Stimulated activated CD4-positive, alpha-beta T cell treated with anti-CD3 and anti-CD28 coated beads, Interleukin-1b, Interleukin-23, amount 100 ng/mL, for 4 hours (primary cell): ENCODE results near the gene GSE1.

Source experiments
- DNase-seq, 2 donors: peaks; one replicate each; pipeline ENCODE4 v3.0.0-alpha.2; 2020; ENCODE audit warnings: low read depth in 2 of 2

The GSE1 gene

DNA sequence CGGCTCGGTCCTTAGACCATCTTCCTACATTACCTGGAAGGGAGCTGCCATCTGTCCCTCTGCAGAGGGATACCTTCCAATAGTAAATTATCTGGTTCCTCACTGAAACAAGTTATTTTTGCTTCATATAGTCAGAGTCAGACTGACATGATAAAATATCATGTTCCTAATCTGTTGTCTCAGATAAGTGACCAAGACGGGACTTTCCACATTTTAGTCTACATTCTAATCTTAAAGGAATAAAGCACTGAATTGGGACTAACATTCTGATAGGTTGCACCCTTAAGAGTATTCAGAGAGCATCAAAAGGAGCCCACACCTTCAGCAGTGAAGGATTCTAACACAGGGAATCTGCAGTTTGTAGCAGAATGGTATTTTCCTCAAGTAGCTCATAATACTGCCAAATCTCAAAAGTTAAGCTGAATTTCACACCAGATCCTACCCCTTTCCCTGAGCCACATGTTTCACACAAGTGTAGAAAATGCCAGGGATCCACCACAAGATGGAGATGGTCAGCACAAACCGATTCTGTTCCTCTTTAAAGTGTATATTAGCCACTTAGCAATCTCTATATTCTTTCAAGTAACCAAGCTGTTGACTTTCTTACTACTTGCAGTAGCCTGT lies 62.2 kb downstream of the GSE1 start:
- DNase-seq = no peak

DNA sequence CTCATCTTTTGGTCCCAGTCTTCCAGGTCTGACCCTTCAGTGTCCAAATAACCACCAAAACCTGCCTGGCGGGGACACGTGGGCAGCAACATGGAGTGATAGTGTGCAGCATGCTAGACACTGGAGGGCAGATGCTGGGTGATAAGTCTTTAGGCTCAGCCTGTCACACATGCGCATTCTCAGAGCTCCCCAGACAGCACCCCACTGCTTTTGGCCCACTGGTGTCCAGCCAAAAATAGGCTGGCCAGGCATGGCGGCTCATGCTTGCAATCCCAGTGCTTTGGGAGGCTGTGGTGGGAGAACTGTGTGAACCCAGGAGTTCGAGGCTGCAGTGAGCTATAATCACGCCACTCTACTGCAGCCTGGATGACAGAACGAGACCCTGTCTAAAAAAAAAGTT lies 63.3 kb downstream of the GSE1 start:
- DNase-seq = no peak

- no peak for DNase-seq
These were observed 64.4 kb downstream of the GSE1 start for GRCh38 chr16:85677383-85677967.

- no peak for DNase-seq
These were observed 64.9 kb downstream of the GSE1 start for GRCh38 chr16:85678016-85678415.

DNA sequence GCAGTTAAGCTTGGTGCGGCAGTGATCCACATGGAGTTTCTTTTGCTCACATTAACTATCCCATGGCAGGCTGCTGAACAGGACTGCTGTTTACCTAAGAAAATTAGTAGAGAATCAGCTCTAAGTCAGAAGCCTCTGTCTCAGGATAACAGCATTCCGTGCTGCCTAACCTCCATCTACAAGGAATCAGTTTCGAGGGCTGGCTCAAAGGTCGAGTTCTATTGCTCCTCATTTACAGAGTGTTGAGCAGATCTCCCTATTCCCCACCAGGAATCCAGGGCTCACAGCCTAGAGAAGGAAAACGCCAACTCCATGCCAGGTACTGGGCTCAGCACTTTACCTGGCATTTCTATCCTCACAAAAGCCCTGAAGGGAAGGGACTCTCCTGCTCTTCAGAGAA lies 65.7 kb downstream of the GSE1 start:
- no peak for DNase-seq

DNA sequence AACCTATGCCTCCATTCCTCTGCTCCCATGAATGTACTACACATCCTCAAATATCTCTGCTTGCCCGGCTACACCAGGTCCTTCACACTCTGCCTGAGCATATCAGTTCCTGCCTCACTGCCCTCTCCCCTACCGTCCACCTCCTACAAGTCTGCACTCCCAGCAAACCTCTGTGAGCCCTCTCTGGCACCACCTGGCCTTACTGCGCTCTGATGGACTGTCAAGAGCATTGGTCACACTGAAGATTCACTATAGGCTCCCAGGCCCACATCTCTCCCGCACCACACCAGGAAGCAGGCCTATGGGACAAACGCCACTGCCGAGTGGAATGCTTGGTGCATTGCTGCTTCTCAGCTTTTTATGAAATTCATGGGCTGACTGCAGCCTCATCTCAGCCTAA lies 66.7 kb downstream of the GSE1 start:
- no peak for DNase-seq

- DNase-seq = no peak
These were observed 67.3 kb downstream of the GSE1 start for GRCh38 chr16:85680352-85680944.

DNA sequence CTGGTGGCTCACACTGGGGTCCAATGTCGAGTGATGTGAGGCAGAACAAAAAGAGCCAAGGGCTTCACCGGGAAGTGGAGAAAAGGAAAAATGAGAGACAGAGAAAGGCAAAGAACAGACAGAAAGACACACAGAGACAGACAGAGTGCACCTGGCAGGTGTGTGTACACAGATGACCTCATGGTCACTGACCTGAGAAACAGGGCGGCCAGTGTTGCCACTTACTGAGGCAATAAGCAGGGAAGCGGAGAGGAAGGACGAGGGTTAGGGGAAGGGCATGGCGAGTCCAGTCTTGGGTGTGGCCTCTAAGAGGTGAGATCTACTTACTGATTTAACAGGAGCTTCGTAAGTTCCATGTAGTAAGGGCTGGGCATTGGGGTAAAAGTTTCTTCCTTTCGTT lies 68.1 kb downstream of the GSE1 start:
- no peak for DNase-seq

- no peak for DNase-seq
These were observed 69.4 kb downstream of the GSE1 start for GRCh38 chr16:85682516-85682915.

GRCh38 chr16:85683363-85683762 lies 70.2 kb downstream of the GSE1 start:
- DNase-seq = no peak

GRCh38 chr16:85685251-85685650 lies 72.1 kb downstream of the GSE1 start:
- no peak for DNase-seq

- DNase-seq = no peak
These were observed 73.9 kb downstream of the GSE1 start for GRCh38 chr16:85686912-85687591.

DNA sequence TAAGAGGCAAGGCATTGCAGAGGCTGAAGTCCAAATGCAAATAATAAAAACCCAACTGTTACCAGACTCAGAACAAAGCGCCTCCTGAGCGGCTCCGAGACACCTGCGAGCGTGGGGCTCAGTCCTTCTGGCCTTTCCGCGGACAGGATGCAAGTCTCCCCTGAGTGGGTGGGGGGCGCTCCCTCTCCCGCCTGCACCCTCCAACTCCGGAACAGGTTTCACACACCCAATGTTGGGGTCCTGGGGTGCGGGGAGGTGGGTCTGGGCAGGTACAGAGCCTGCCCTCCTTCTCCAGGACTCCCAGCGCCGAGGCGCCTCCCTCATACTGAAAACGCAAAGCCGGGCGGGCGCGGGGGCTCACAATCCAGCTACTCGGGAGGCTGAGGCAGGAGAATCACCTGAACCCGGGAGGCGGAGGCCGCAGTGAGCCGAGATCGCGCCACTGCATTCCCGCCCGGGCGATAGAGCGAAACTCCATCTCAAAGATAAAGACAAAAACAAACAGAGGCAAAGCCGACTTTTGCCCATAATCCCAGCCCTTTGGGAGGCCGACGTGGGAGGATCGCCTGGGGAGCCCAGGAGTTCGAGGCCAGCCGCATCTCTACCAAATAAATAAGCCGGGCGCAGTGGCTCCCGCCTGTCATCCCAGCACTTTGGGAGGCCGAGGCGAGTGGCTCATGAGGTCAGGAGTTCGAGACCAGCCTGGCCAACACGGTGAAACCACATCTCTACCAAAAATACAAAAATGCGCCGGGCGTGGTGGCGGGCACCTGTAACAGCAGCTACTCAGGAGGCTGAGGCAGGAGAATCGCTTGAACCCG lies 74.7 kb downstream of the GSE1 start:
- no peak for DNase-seq

GRCh38 chr16:85688586-85689284 lies 75.6 kb downstream of the GSE1 start, which contains the start of gene GINS2:
Gene GINS2 (minus strand): TSS chr16:85688954. CDS start chr16:85688898, 56 bp downstream.
- DNase-seq = peak; percentile 79 to 89

GRCh38 chr16:85689285-85689949 lies 76.3 kb downstream of the GSE1 start:
- DNase-seq = no peak

DNA sequence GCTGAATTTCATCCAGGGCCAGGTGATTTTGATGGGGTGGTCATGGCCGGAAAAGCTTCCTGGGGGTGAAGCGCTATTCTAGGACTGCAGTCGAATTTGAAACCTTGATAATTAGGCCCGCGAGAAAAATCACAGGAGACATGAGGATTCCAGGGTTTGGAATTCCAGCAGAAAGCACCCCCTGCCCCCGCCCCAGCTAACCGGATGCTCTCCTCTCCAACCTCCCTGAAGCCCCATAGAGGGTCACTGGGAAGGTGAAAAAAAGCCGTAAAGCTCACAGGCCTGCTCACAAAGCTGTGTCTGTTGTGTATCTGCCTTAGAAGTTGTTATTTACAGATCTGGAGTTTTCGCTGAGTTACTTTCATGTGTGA lies 76.8 kb downstream of the GSE1 start:
- no peak for DNase-seq

- no peak for DNase-seq
These were observed 77.4 kb downstream of the GSE1 start for GRCh38 chr16:85690469-85691064.

- DNase-seq = no peak
These were observed 82.3 kb downstream of the GSE1 start for GRCh38 chr16:85695196-85696128.

- DNase-seq = no peak
These were observed 83.7 kb downstream of the GSE1 start for GRCh38 chr16:85696781-85697180.
